Measurements from ENCODE around the gene FLNB.

GRCh38 chr3:58041826-58042324, 33.7 kb downstream of the FLNB start:
- TF ChIP-seq POLR2AphosphoS5 (IDR thresholded peaks at IDR 0.05) (no peak), CTCF (IDR thresholded peaks at IDR 0.05) (no peak), EP300 (IDR thresholded peaks at IDR 0.05; ENCODE audit: low read depth) (no peak), POLR2A (IDR thresholded peaks at IDR 0.05) (no peak)
